K562 (cell line): ENCODE data around the gene MBOAT7. TPM values are rescaled to one million over a fixed set of nuclear protein-coding genes. Genes with fewer than 3 reads are reported as not detected.

Experiments used
- ATAC-seq: fragments of 200-7000 bp; cut with Tn5 transposase; 3 replicates; pipeline ENCODE4 v1.9.1; 2020; ENCODE audit warnings: moderate library complexity
- BruUV-seq: library from RNA; stranded (reverse); fragments of 400-500 nt; replicated peaks from 2 replicates; lab custom pipeline; 2021; lab: Mats Ljungman, UMichigan
- CTCF ChIA-PET: fragments of 300-600 bp; formaldehyde crosslinking; extraction: SDS; loops from one replicate; lab custom pipeline; 2021; ENCODE audit warnings: low intra/inter-chr PET ratio; lab: Yijun Ruan, JAX
- POLR2A ChIA-PET: fragments of 300-600, 350-650 bp; sonication (Branson Sonifier 250); formaldehyde crosslinking; extraction: SDS; loops from one replicate; lab custom pipeline; 2021; ENCODE audit warnings: antibody characterized with exemption, inconsistent platforms; lab: Yijun Ruan, JAX
- DNase-seq, 4 experiments: peaks; one replicate each; pipeline versions ENCODE4 v3.0.0 to v3.0.0-alpha.2; 2011 to 2018; ENCODE audit warnings: low spot score in 3 of 4, mixed read lengths in 3 of 4; ENCODE audit errors: extremely low read depth in 1 of 4
- FAIRE-seq: peaks from 2 replicates; lab custom pipeline; 2011; peaks lifted over from hg19 to GRCh38; lab: Jason Lieb, UNC
- H2AFZ ChIP-seq: 2 replicates; pipeline ENCODE4 v1.6.0; 2011; ENCODE audit warnings: low read depth, low read length, control low read depth, inconsistent platforms
- H3K27ac ChIP-seq: fragments of 200-600 bp; 3 replicates; pipeline ENCODE4 v1.8.0; 2011; ENCODE audit warnings: low read depth, mild to moderate bottlenecking, control low read depth, inconsistent platforms, low read length, moderate library complexity, mixed read lengths; ENCODE audit errors: extremely low read depth
- H3K27me3 ChIP-seq, 2 experiments: fragments of 300-600 bp in 1 of 2; 2 replicates in 1 of 2; 3 replicates in 1 of 2; pipeline versions ENCODE4 v1.6.0 to v1.8.0; 2011; ENCODE audit warnings: inconsistent platforms in 2 of 2, low read length in 2 of 2, mild to moderate bottlenecking in 1 of 2, mixed read lengths in 1 of 2, moderate library complexity in 1 of 2; ENCODE audit not compliant: control insufficient read depth in 2 of 2, insufficient read depth in 2 of 2
- H3K36me3 ChIP-seq: fragments of 300-600 bp; 3 replicates; pipeline ENCODE4 v1.8.0; 2011; ENCODE audit warnings: mild to moderate bottlenecking, low read length, inconsistent platforms; ENCODE audit not compliant: control insufficient read depth, insufficient read depth
- H3K4me1 ChIP-seq, 2 experiments: fragments of 200-600 bp in 1 of 2; replicated peaks in 1 of 2; 2 replicates in 1 of 2; 3 replicates in 1 of 2; pipeline versions ENCODE4 v1.5.1 to v1.8.0; 2011; ENCODE audit warnings: inconsistent platforms in 2 of 2, low read length in 2 of 2, mild to moderate bottlenecking in 1 of 2, mixed read lengths in 1 of 2, moderate library complexity in 1 of 2; ENCODE audit not compliant: control insufficient read depth in 2 of 2, insufficient read depth in 2 of 2
- H3K4me2 ChIP-seq: 2 replicates; pipeline ENCODE4 v1.6.1; 2011; ENCODE audit warnings: low read length, control low read depth, inconsistent platforms, mixed read lengths; ENCODE audit not compliant: insufficient read depth
- H3K4me3 ChIP-seq: fragments of 200-600 bp; sonication (generic), shearing (Covaris generic); 2 replicates; pipeline ENCODE4 v1.5.1; 2016; ENCODE audit warnings: control low read depth, inconsistent platforms
- H3K79me2 ChIP-seq: fragments of 200-600 bp; 3 replicates; pipeline ENCODE4 v1.8.0; 2011; ENCODE audit warnings: low read length, inconsistent platforms; ENCODE audit not compliant: control insufficient read depth, insufficient read depth
- H3K9ac ChIP-seq, 2 experiments: 2 replicates each; pipeline versions ENCODE4 v1.6.0 to v1.6.1; 2011; ENCODE audit warnings: low read depth in 2 of 2, low read length in 2 of 2, control low read depth in 1 of 2, inconsistent platforms in 1 of 2, mild to moderate bottlenecking in 1 of 2, mixed read lengths in 1 of 2; ENCODE audit not compliant: insufficient read depth in 1 of 2
- H3K9me1 ChIP-seq: one replicate; pipeline ENCODE4 v1.6.0; 2011; ENCODE audit warnings: inconsistent platforms, mild to moderate bottlenecking, low read length, moderate library complexity; ENCODE audit not compliant: control insufficient read depth, insufficient read depth
- H3K9me3 ChIP-seq: replicated peaks from 2 replicates; pipeline ENCODE4 v1.5.1; 2011; ENCODE audit warnings: low read depth, low read length, inconsistent platforms; ENCODE audit not compliant: control insufficient read depth, insufficient read depth
- H4K20me1 ChIP-seq: replicated peaks from 2 replicates; pipeline ENCODE4 v1.6.1; 2011; ENCODE audit warnings: low read length, inconsistent platforms, mixed read lengths; ENCODE audit not compliant: control insufficient read depth, insufficient read depth
- ETV1 ChIP-seq: fragments of 450-650 bp; conservative IDR thresholded peaks from 2 replicates; pipeline ENCODE4 v1.6.1; 2016; ENCODE audit warnings: missing genetic modification characterization, control low read depth, low read depth, missing compliant biosample characterization
- HDAC2 ChIP-seq: fragments of 450-650 bp; IDR thresholded peaks from 2 replicates; pipeline ENCODE4 v1.6.1; 2016; ENCODE audit warnings: mild to moderate bottlenecking
- KDM4B ChIP-seq, 2 experiments: fragments of 450-650 bp in 1 of 2; sonication (generic) in 1 of 2; IDR thresholded peaks; 2 replicates each; pipeline ENCODE4 v1.6.1; 2016 to 2017; ENCODE audit warnings: borderline replicate concordance in 2 of 2, antibody characterized with exemption in 1 of 2, low read depth in 1 of 2, mild to moderate bottlenecking in 1 of 2
- MGA ChIP-seq: fragments of 450-650 bp; IDR thresholded peaks from 2 replicates; pipeline ENCODE4 v1.6.1; 2016; ENCODE audit warnings: mild to moderate bottlenecking, moderate library complexity
- PATZ1 ChIP-seq: fragments of 250-450 bp; sonication (Bioruptor Pico); IDR thresholded peaks from 2 replicates; pipeline ENCODE4 v1.5.0; 2020; ENCODE audit warnings: mild to moderate bottlenecking, borderline replicate concordance
- USF2 ChIP-seq: sonication (generic); formaldehyde crosslinking; IDR thresholded peaks from 2 replicates; pipeline ENCODE4 v1.5.0; 2020; ENCODE audit warnings: missing genetic modification reagents
- ZNF431 ChIP-seq: sonication (generic); formaldehyde crosslinking; IDR thresholded peaks from 2 replicates; pipeline ENCODE4 v1.8.0; 2022; ENCODE audit warnings: mild to moderate bottlenecking, missing genetic modification reagents
- WGBS: fragments of 100-300 bp; shearing (Covaris generic); methylation state at CpG from one replicate; pipeline ENCODE4 v1.1.6; 2016; ENCODE audit warnings: low coverage, mixed read lengths; ENCODE audit not compliant: insufficient coverage; ENCODE audit errors: missing lambda C conversion rate; 5-methylcytosine and 5-hydroxymethylcytosine counted together
- in situ Hi-C: fragments of 300-500 bp; cut with MboI; formaldehyde crosslinking; loops from 4 replicates; pipeline ENCODE4 v1.15.0; 2018; ENCODE audit warnings: inconsistent platforms, mixed read lengths
- intact Hi-C: fragments of 100-400 bp; cut with micrococcal nuclease; formaldehyde crosslinking; loops from 2 replicates; pipeline ENCODE4 v1.14.2; 2022
- polyA plus RNA-seq, 8 experiments: library from polyadenylated mRNA; depleted of rRNA in 4 of 8; stranded (reverse) in 5 of 8; unstranded in 3 of 8; fragments of >200 nt; fragmentation: Nextera tagmentation in 2 of 8; fragmentation: Illumina TruSeq in 1 of 8; extraction: Ambion mirVana in 2 of 8; extraction: Trizol in 1 of 8; gene quantifications; 2 replicates each; pipeline versions ENCODE4 v1.2.1 to v1.2.3, GENCODE V29; 2011 to 2014; ENCODE audit warnings: inconsistent platforms in 1 of 8, missing spikeins in 1 of 8
- total RNA-seq, 7 experiments: library from RNA; depleted of rRNA in 6 of 7; stranded (reverse); fragments of >200 nt in 6 of 7; fragmentation: Illumina TruSeq in 2 of 7; extraction: Trizol in 2 of 7; gene quantifications; 2 replicates each; pipeline versions ENCODE4 v1.2.1 to v1.2.3, GENCODE V29; 2011 to 2021; ENCODE audit warnings: low replicate concordance in 1 of 7

The MBOAT7 gene
- total and polyA plus RNA-seq, 9 of the 15 experiments (the other 6 are each of a cell fraction or from before 2014, with no cell fraction given): 1.4 to 153 (median 56.1) TPM

GRCh38 chr19:54197121-54197520, 7.7 kb upstream of the MBOAT7 start:
- H3K9me3 ChIP-seq: no peaks in the 10 kb centered on the region
- intact Hi-C loops (no loop called here), in situ Hi-C loops (no loop called here)
- BruUV-seq: no TSS peak
- H3K36me3 ChIP-seq: peaks cover 47% of the 10 kb centered on the region
- H2AFZ ChIP-seq: no peak overlapping the region
- H3K9ac ChIP-seq: no peak overlapping the region
- FAIRE-seq (no peak), DNase-seq (no peak), ATAC-seq (no peak)
- TF ChIP-seq HDAC2 (no peak), PATZ1 (no peak), USF2 (CRISPR knock-in tag) (no peak), MGA (no peak), KDM4B (IDR thresholded peaks at IDR 0.05; ENCODE audit: borderline replicate concordance in 2 of 2, low read depth in 1 of 2) (no peak), ZNF431 (CRISPR knock-in tag) (no peak), ETV1 (tag) (no peak)
- H3K79me2 ChIP-seq: peaks cover 27% of the 10 kb centered on the region
- H3K4me2 ChIP-seq: no peak overlapping the region
- H3K4me1 ChIP-seq: peaks cover 2 to 16% of the 10 kb centered on the region in 2 experiments; a peak in 3 of 5 replicates
- no peaks in the 10 kb centered on the region for H3K9me1 ChIP-seq
- peaks cover 14% of the 10 kb centered on the region for H4K20me1 ChIP-seq
- no peak overlapping the region for H3K27ac ChIP-seq
- no peaks in the 10 kb centered on the region for H3K27me3 ChIP-seq
- H3K4me3 ChIP-seq: no peak overlapping the region
- 60% methylated on average over 3 of the region's 3 CpGs for whole genome bisulfite sequencing
- CTCF ChIA-PET: no interaction called here
- POLR2A ChIA-PET: interaction anchor here (0.6 to 1.0 kb wide), 3 partner anchors 10 to 58 kb away, joined by 3 to 4 read pairs (median 3); no protein-coding TSS in a partner anchor
